Vagina (tissue), 2 donors: Measurements from ENCODE around the gene DHRS7C.

ENCODE experiments used
- POLR2A ChIP-seq, 2 donors: fragments of 450-650 bp; IDR thresholded peaks; one replicate each; pipeline ENCODE4 v1.6.1; 2017; ENCODE audit warnings: antibody characterized with exemption in 2 of 2, mild to moderate bottlenecking in 2 of 2, moderate library complexity in 2 of 2
- POLR2AphosphoS5 ChIP-seq, 2 donors: sonication (generic); formaldehyde crosslinking; IDR thresholded peaks; one replicate each; pipeline ENCODE4 v1.9.0; 2017; ENCODE audit warnings: antibody characterized with exemption in 2 of 2, mild to moderate bottlenecking in 2 of 2, low read depth in 1 of 2; ENCODE audit not compliant: insufficient read depth in 1 of 2

DNA sequence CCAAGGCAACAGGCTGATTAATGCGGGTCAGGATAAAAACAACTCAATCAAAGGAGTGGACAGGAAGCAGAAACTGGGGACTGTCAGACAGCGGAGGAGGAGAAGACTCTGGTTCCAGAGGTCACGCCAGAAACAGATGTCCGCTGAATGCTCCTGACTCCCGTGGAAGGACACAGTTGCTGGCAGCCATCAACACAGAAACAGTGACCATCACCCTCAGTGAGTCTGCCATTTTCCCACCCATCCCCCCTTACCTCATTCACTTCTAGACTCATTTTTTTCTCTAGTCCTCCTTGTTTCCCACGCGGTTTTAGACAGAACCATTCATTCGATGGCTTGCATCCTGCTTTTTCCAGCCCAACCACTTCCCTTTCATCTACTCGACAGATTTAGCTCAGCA is 40.9 kb downstream of the DHRS7C start:
- TF ChIP-seq POLR2AphosphoS5 (IDR thresholded peaks at IDR 0.05; ENCODE audit: insufficient read depth in 1 of 2, low read depth in 1 of 2): no peak
- TF ChIP-seq POLR2A (IDR thresholded peaks at IDR 0.05): no peak
